ENCODE data around the gene EXOSC10.
"Not testable (repeated sequence)": the region's sequence is repeated elsewhere in the genome, so short reads cannot be mapped to it uniquely, and the experiment has no call there.

Gene EXOSC10

DNA sequence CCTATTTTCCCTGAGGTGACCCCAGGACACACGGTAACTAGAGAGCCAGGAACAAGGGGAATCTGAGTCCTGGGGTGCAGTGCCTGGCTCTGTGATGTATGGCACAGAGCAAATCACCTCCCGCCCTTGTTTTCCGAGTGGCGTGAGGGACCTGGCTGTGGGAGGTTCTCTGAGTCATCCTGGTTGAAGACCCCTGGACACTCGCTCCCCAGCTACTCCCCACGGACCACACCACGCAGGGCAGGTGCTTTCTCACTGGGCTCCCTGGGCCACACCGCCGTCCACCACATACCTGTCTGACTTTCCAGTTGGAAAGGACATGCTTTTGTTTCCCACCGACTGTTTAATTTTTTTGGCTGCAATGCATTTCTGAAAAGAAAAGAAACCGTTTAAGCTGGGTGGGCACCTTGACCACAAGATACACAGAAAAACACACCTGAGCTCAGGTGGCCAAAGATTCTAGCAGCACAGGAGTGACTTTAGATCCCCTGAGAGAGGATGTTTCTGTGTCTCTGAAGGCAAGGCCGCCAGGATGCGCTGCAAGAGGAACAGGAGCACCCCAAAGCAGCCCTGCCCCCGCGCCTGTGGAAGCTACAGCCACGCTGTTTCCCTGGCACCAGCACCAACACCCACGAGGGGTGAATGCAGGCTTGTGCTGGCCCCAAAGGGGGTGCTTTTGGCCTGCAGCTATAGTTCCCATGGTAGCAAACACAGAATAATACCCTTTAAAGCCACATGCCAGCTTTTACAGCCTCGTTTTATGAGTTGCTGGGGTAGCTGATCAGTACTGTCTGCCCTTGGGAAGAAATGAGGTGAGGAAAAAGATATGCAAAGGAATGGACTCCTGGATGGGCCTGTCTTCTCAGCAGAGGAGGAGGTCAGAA, 31.7 kb downstream of the EXOSC10 start:
- TF ChIP-seq, protein P1, sequence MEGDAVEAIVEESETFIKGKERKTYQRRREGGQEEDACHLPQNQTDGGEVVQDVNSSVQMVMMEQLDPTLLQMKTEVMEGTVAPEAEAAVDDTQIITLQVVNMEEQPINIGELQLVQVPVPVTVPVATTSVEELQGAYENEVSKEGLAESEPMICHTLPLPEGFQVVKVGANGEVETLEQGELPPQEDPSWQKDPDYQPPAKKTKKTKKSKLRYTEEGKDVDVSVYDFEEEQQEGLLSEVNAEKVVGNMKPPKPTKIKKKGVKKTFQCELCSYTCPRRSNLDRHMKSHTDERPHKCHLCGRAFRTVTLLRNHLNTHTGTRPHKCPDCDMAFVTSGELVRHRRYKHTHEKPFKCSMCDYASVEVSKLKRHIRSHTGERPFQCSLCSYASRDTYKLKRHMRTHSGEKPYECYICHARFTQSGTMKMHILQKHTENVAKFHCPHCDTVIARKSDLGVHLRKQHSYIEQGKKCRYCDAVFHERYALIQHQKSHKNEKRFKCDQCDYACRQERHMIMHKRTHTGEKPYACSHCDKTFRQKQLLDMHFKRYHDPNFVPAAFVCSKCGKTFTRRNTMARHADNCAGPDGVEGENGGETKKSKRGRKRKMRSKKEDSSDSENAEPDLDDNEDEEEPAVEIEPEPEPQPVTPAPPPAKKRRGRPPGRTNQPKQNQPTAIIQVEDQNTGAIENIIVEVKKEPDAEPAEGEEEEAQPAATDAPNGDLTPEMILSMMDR (IDR thresholded peaks at IDR 0.05; ENCODE audit: extremely low read depth, missing control alignments) = no peak
- no peak for DNase-seq (ENCODE audit: low spot score)

DNA sequence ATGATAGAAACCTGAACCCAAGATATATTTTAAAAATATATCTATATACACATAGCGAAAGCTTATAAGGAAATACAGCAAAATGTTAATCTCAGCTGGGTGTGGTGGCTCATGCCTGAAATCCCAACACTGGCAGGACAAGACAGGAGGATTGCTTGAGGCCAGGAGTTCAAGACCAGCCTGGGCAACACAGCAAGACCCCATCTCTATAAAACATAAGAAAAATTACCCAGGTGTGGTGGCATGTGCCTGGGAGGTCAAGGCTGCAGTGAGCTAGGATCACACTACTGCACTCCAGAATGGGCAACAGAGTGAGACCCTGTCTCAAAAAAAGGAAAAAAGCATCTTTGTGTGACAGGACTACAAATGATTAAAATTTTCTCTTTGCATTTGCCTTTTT, 33.9 kb downstream of the EXOSC10 start:
- no peak for DNase-seq (ENCODE audit: low spot score)
- TF ChIP-seq, protein P1 (IDR thresholded peaks at IDR 0.05; ENCODE audit: extremely low read depth, missing control alignments) = no peak

DNA sequence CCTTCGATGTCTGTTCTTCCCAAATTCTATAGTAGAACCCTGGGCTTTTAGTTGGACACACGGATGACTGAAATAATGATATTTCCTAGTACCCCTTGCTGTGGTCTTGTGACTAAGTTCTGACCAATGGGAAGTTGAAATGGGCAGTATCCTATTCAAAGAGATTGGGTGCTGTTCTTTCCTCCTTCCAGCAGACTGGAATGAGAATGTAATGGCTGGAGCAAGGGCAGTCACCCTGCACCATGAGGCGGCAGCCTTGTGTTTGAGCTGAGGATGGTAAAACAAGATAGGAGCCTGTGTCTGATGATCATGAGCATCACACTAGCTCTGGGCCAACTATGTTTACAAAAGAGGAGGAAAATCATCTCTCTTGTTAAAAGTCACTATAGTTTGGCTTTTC, 34.7 kb downstream of the EXOSC10 start:
- no peak for DNase-seq (ENCODE audit: low spot score)
- TF ChIP-seq, protein P1 (IDR thresholded peaks at IDR 0.05; ENCODE audit: extremely low read depth, missing control alignments) = no peak

DNA sequence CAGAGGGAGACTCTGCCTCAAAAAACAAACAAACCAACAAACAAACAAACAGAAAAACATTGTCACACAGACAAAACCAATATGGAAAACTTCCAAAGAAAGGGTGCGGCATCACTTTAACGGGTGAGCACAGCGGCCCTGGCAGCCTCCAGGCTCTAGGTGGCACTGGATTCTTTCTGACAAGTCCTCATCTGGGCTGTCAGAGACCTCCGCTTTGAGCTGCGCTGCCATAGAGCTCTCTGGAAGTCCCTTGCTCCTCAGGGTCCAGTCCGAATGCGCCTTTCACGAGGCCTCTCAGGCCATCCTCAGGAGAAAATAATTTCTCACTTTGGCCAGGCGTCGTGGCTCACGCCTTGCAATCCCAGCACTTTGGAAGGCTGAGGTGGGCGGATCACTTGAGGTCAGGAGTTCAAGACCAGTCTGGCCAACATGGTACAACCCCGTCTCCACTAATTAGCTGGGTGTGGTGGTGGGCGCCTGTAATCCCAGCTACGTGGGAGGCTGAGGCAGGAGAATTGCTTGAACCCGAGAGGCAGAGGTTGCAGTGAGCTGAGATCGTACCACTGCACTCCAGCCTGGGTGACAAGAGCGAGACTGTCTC, 35.6 kb downstream of the EXOSC10 start:
- not testable (repeated sequence) for DNase-seq (ENCODE audit: low spot score)
- TF ChIP-seq, protein P1 (IDR thresholded peaks at IDR 0.05; ENCODE audit: extremely low read depth, missing control alignments) = peak; percentile 5

DNA sequence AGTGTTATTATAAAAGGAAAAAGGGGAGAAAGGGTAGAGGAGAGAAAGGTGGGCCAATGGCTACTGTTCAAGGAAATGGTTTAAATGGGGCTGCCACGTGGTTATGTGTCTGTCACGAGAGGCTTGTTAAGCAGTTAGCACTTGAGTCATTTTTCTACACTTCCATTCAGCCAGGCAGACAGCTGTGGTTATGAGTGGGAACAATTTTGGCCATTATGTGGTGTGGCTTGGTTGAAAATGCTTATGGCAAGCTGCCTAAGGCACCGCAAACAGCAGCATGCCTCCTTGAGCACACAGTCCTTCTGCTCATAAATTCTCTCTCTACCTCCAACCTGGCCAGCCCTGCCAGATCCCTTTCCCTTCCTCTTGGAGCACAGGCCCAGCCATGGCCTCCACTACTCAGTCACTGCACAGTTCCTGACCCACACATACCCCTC, 36.7 kb downstream of the EXOSC10 start:
- DNase-seq (ENCODE audit: low spot score) = peak; percentile 74
- TF ChIP-seq, protein P1 (IDR thresholded peaks at IDR 0.05; ENCODE audit: extremely low read depth, missing control alignments) = no peak

DNA sequence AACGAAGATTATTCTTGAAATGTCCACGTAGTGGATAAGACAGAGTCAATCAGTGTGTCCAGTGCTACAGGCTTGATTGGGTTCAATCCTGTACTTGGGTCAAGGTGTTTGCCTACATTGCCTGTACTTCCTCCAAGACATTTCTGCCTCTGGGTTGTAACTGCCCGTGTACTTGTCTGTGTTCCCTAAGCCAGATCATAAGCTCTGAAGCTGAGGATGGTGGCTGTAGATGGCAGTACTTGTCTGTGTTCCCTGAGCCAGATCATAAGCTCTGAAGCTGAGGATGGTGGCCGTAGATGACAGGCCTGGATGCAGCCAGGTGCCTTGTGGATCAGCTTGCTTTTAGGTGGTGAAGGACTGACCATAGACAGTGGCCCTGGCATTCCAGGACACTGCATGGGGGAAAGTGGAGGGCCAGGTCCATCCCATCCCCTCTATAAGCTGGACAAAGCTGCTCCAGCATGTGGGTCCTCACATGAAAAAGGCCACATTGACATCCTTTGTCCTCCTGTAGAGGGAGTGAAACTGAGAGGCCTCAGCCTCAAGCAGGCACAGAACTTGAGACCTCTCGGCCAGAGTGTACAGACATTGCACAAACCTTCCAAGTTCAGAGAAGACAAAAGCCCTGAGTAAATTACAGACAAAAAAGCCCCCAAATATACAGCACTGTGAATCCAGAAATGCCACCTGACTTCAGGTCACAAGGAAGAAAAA, 37.9 kb downstream of the EXOSC10 start:
- TF ChIP-seq, protein P1 (IDR thresholded peaks at IDR 0.05; ENCODE audit: extremely low read depth, missing control alignments) = no peak
- no peak for DNase-seq (ENCODE audit: low spot score)

All from GM20000 (cell line).